GM20431 (cell line): ENCODE data around the gene RBCK1.

Experiments used
- in situ Hi-C: fragments of 300-500 bp; cut with MseI, MboI; formaldehyde crosslinking; loops from one replicate; pipeline ENCODE4 v1.15.0; 2020; ENCODE audit warnings: low sequenced_read_pairs; ENCODE audit not compliant: unreplicated experiment

Gene RBCK1

GRCh38 chr20:396619-397431 is 11.3 kb upstream of the RBCK1 start:
- in situ Hi-C loops, result no loop called here

GRCh38 chr20:397432-398237 is 10.5 kb upstream of the RBCK1 start:
- in situ Hi-C loops, result no loop called here

- in situ Hi-C loops, result no loop called here
Observed at GRCh38 chr20:399182-399707, 8.9 kb upstream of the RBCK1 start.

- in situ Hi-C loops, result no loop called here
Observed at GRCh38 chr20:400128-400453, 8.0 kb upstream of the RBCK1 start.

GRCh38 chr20:400454-401275 is 7.4 kb upstream of the RBCK1 start:
- in situ Hi-C loops, result no loop called here

GRCh38 chr20:401682-402495 is 6.2 kb upstream of the RBCK1 start:
- in situ Hi-C loops, result no loop called here

GRCh38 chr20:402496-402885 is 5.6 kb upstream of the RBCK1 start:
- in situ Hi-C loops, result no loop called here

GRCh38 chr20:402898-403581 is 5.1 kb upstream of the RBCK1 start:
- in situ Hi-C loops, result no loop called here

GRCh38 chr20:403582-403957 is 4.5 kb upstream of the RBCK1 start:
- in situ Hi-C loops, result no loop called here

GRCh38 chr20:404088-404487 is 4.0 kb upstream of the RBCK1 start:
- in situ Hi-C loops, result no loop called here

GRCh38 chr20:406200-407132 is 1.6 kb upstream of the RBCK1 start:
- in situ Hi-C loops, result no loop called here

- in situ Hi-C loops, result no loop called here
Observed at GRCh38 chr20:407133-407952, 756 bp upstream of the RBCK1 start.

- in situ Hi-C loops, result no loop called here
Observed at GRCh38 chr20:408843-409696, 971 bp downstream of the RBCK1 start.

- in situ Hi-C loops, result no loop called here
Observed at GRCh38 chr20:409697-410559, 1.8 kb downstream of the RBCK1 start.

- in situ Hi-C loops, result no loop called here
Observed at GRCh38 chr20:412081-412480, 4.0 kb downstream of the RBCK1 start.

GRCh38 chr20:414161-414560 is 6.1 kb downstream of the RBCK1 start:
- in situ Hi-C loops, result no loop called here
